ENCODE results near the gene AAK1.
"Not testable (repeated sequence)": the region's sequence is repeated elsewhere in the genome, so short reads cannot be mapped to it uniquely, and the experiment has no call there.

DNA sequence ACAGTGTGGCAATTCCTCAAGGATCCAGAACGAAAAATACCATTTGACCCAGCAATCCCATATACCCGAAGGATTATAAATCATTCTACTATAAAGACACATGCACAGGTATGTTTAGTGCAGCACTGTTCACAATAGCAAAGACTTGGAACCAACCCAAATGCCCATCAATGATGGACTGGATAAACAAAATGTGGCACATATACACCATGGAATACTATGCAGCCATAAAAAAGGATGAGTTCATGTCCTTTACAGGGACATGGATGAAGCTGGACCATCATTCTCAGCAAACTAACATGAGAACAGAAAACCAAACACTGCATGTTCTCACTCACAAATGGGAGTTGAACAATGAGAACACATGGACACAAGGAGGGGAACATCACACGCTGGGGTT, 29.6 kb upstream of the AAK1 start:
- TF ChIP-seq, protein P1, sequence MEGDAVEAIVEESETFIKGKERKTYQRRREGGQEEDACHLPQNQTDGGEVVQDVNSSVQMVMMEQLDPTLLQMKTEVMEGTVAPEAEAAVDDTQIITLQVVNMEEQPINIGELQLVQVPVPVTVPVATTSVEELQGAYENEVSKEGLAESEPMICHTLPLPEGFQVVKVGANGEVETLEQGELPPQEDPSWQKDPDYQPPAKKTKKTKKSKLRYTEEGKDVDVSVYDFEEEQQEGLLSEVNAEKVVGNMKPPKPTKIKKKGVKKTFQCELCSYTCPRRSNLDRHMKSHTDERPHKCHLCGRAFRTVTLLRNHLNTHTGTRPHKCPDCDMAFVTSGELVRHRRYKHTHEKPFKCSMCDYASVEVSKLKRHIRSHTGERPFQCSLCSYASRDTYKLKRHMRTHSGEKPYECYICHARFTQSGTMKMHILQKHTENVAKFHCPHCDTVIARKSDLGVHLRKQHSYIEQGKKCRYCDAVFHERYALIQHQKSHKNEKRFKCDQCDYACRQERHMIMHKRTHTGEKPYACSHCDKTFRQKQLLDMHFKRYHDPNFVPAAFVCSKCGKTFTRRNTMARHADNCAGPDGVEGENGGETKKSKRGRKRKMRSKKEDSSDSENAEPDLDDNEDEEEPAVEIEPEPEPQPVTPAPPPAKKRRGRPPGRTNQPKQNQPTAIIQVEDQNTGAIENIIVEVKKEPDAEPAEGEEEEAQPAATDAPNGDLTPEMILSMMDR (IDR thresholded peaks at IDR 0.05), result not testable (repeated sequence)
- not testable (repeated sequence) for TF ChIP-seq POLR2A, EP300, POLR2AphosphoS5 (IDR thresholded peaks at IDR 0.05)
